ENCODE measurements around the gene GTF2IRD1. TPM values are rescaled to one million over a fixed set of nuclear protein-coding genes. Genes with fewer than 3 reads are reported as not detected.

GTF2IRD1 gene
- total RNA-seq, 4 donors from 2014 or later = 42.9 to 109 (median 77.0) TPM

GRCh38 chr7:74579800-74580685 lies 126.3 kb downstream of the GTF2IRD1 start:
- Histone ChIP-seq H3K4me1 (peaks cover 0 to 13% of the 10 kb centered on the region in 2 donors), H3K36me3 (no peaks in the 10 kb centered on the region), H3K27me3 (no peaks in the 10 kb centered on the region), H3K4me3 (no peak overlapping the region), H3K9me3 (no peaks in the 10 kb centered on the region), H3K27ac (peak overlapping the region; percentile 14 to 61 (median 24))
- intact Hi-C loops (cut with DNase I; ENCODE audit: low total_unique reads) (no loop called here), in situ Hi-C loops (cut with MboI; ENCODE audit: low sequenced_read_pairs in 4 of 4) (loop anchor here in 1 of 4 donors (25.0 kb wide), 1 partner anchor 107 kb away; no protein-coding TSS in a partner anchor)
- ATAC-seq (peak in 1 of 2 donors; percentile 25), DNase-seq (no peak)
- TF ChIP-seq POLR2A (IDR thresholded peaks at IDR 0.05) = no peak

- TF ChIP-seq POLR2A (IDR thresholded peaks at IDR 0.05) (no peak), CTCF (IDR thresholded peaks at IDR 0.05 in 4 of 5, conservative IDR thresholded peaks at IDR 0.05 in 1 of 5) (no peak)
- no peak for DNase-seq
- H3K4me3 ChIP-seq = no peak overlapping the region
- ATAC-seq = no peak
- H3K36me3 ChIP-seq = no peaks in the 10 kb centered on the region
- no peak overlapping the region for H3K27ac ChIP-seq
- in situ Hi-C loops (cut with MboI; ENCODE audit: low sequenced_read_pairs in 4 of 4) = loop anchor here in 1 of 4 donors (25.0 kb wide), 1 partner anchor 105 kb away; no protein-coding TSS in a partner anchor
- intact Hi-C loops (cut with DNase I; ENCODE audit: low total_unique reads) = no loop called here
- H3K27me3 ChIP-seq = no peaks in the 10 kb centered on the region
- no peaks in the 10 kb centered on the region for H3K9me3 ChIP-seq
- peaks cover 0 to 16% of the 10 kb centered on the region in 2 donors for H3K4me1 ChIP-seq
Observed at GRCh38 chr7:74581916-74582440, 128.3 kb downstream of the GTF2IRD1 start.

- no peak overlapping the region for H3K4me3 ChIP-seq
- intact Hi-C loops (cut with DNase I; ENCODE audit: low total_unique reads) (no loop called here), in situ Hi-C loops (cut with MboI; ENCODE audit: low sequenced_read_pairs in 4 of 4) (loop anchor here in 1 of 4 donors (25.0 kb wide), 1 partner anchor 105 kb away; no protein-coding TSS in a partner anchor)
- no peak overlapping the region for H3K27ac ChIP-seq
- no peaks in the 10 kb centered on the region for H3K27me3 ChIP-seq
- peaks cover 0 to 20% of the 10 kb centered on the region in 2 donors for H3K4me1 ChIP-seq
- TF ChIP-seq POLR2A (IDR thresholded peaks at IDR 0.05) = no peak
- TF ChIP-seq CTCF (IDR thresholded peaks at IDR 0.05 in 4 of 5, conservative IDR thresholded peaks at IDR 0.05 in 1 of 5) = no peak
- H3K9me3 ChIP-seq = no peaks in the 10 kb centered on the region
- ATAC-seq (no peak), DNase-seq (no peak)
- no peaks in the 10 kb centered on the region for H3K36me3 ChIP-seq
Observed at GRCh38 chr7:74582447-74583039, 128.8 kb downstream of the GTF2IRD1 start.

GRCh38 chr7:74583630-74584029 lies 129.9 kb downstream of the GTF2IRD1 start:
- Histone ChIP-seq H3K27ac (no peak overlapping the region), H3K9me3 (no peaks in the 10 kb centered on the region), H3K36me3 (no peaks in the 10 kb centered on the region), H3K4me3 (no peak overlapping the region), H3K27me3 (no peaks in the 10 kb centered on the region), H3K4me1 (peaks cover 0 to 23% of the 10 kb centered on the region in 2 donors)
- TF ChIP-seq CTCF (IDR thresholded peaks at IDR 0.05 in 4 of 5, conservative IDR thresholded peaks at IDR 0.05 in 1 of 5) (no peak), POLR2A (IDR thresholded peaks at IDR 0.05) (no peak)
- in situ Hi-C loops (cut with MboI; ENCODE audit: low sequenced_read_pairs in 4 of 4) (loop anchor here in 1 of 4 donors (25.0 kb wide), 1 partner anchor 104 kb away; no protein-coding TSS in a partner anchor), intact Hi-C loops (cut with DNase I; ENCODE audit: low total_unique reads) (no loop called here)
- DNase-seq = no peak
- no peak for ATAC-seq

Data from gastrocnemius medialis (tissue), 4 donors.